ENCODE results near the gene ACTR1B. TPM values are rescaled to one million over a fixed set of nuclear protein-coding genes. Genes with fewer than 3 reads are reported as not detected.

ACTR1B gene
- total and polyA plus RNA-seq, 2 experiments from 2014 or later = 27.2 to 42.5 TPM

- no peak overlapping the region for H3K4me3 Mint-ChIP-seq
- H3K36me3 Mint-ChIP-seq (ENCODE audit: low read depth) = peaks cover 63% of the 10 kb centered on the region
- Histone ChIP-seq H3K9me2 (ENCODE audit: insufficient read depth) (no peaks in the 10 kb centered on the region), H4K20me1 (replicated peaks; ENCODE audit: insufficient read depth) (no peaks in the 10 kb centered on the region), H3K27me3 (ENCODE audit: insufficient read depth) (no peaks in the 10 kb centered on the region), H2AFZ (no peak overlapping the region), H3K4me1 (ENCODE audit: insufficient read depth) (no peaks in the 10 kb centered on the region), H3K36me3 (ENCODE audit: insufficient read depth) (no peaks in the 10 kb centered on the region), H3K4me2 (no peak overlapping the region), H3K4me3 (no peak overlapping the region), H3K27ac (ENCODE audit: low read depth) (no peak overlapping the region), H3F3A (replicated peaks; ENCODE audit: low read depth) (0 out of 2 replicates have a peak, but pooled peaks cover 3% of the 10 kb centered on the region), H3K79me2 (replicated peaks; ENCODE audit: insufficient read depth) (no peaks in the 10 kb centered on the region)
- no peaks in the 10 kb centered on the region for H3K27me3 Mint-ChIP-seq (ENCODE audit: insufficient read depth, low read depth, poor library complexity)
- ATAC-seq = no peak
- H3K4me1 Mint-ChIP-seq = no peaks in the 10 kb centered on the region
- TF ChIP-seq ZNF331 (CRISPR knock-in tag; IDR thresholded peaks at IDR 0.05; ENCODE audit: low read depth) = no peak
- no peak for TF ChIP-seq JUNB (IDR thresholded peaks at IDR 0.05; ENCODE audit: unreplicated experiment)
- no peak for TF ChIP-seq REST (IDR thresholded peaks at IDR 0.05; ENCODE audit: unreplicated experiment)
- no peak for TF ChIP-seq ETS1 (IDR thresholded peaks at IDR 0.05)
- no peak for TF ChIP-seq CREB1 (CRISPR knock-in tag; IDR thresholded peaks at IDR 0.05; ENCODE audit: low read depth)
- TF ChIP-seq ZNF462 (CRISPR knock-in tag; IDR thresholded peaks at IDR 0.05) = no peak
- TF ChIP-seq STAT1 (IDR thresholded peaks at IDR 0.05; ENCODE audit: unreplicated experiment) = no peak
- TF ChIP-seq EZH2phosphoT487 (IDR thresholded peaks at IDR 0.05; ENCODE audit: unreplicated experiment) = no peak
- no peak for TF ChIP-seq EZH2 (IDR thresholded peaks at IDR 0.05; ENCODE audit: low read depth, unreplicated experiment)
- H3K27ac Mint-ChIP-seq = no peak overlapping the region; the same call in 1 of the 2 replicates
- peaks cover 20% of the 10 kb centered on the region for H3K9me3 Mint-ChIP-seq
- DNase-seq (ENCODE audit: low spot score) = no peak
Measured at GRCh38 chr2:97654791-97655190, 9.1 kb downstream of the ACTR1B start.

Data from GM23338 (cell line).